Glutamatergic neuron (in vitro differentiated cells): ENCODE data around the gene SH3PXD2A. TPM values are rescaled to one million over a fixed set of nuclear protein-coding genes. Genes with fewer than 3 reads are reported as not detected.

Experiments used
- DNase-seq: peaks from one replicate; pipeline ENCODE4 v3.0.0; 2022
- H3K27ac Mint-ChIP-seq: one replicate; pipeline ENCODE4 v1.8.0; 2020; ENCODE audit warnings: mild to moderate bottlenecking, mixed read lengths, inconsistent platforms; ENCODE audit not compliant: unreplicated experiment
- H3K27me3 Mint-ChIP-seq: one replicate; pipeline ENCODE4 v1.8.0; 2020; ENCODE audit warnings: mild to moderate bottlenecking, moderate library complexity, mixed read lengths, inconsistent platforms; ENCODE audit not compliant: unreplicated experiment
- H3K36me3 Mint-ChIP-seq: one replicate; pipeline ENCODE4 v1.8.0; 2020; ENCODE audit warnings: mild to moderate bottlenecking, mixed read lengths, inconsistent platforms; ENCODE audit not compliant: unreplicated experiment
- H3K4me1 Mint-ChIP-seq: one replicate; pipeline ENCODE4 v1.8.0; 2020; ENCODE audit warnings: mild to moderate bottlenecking, low read depth, mixed read lengths, inconsistent platforms; ENCODE audit not compliant: unreplicated experiment
- H3K4me3 Mint-ChIP-seq: one replicate; pipeline ENCODE4 v1.8.0; 2020; ENCODE audit warnings: mild to moderate bottlenecking, mixed read lengths, inconsistent platforms; ENCODE audit not compliant: unreplicated experiment
- H3K9me3 Mint-ChIP-seq: one replicate; pipeline ENCODE4 v1.8.0; 2020; ENCODE audit warnings: mild to moderate bottlenecking, moderate library complexity, mixed read lengths, inconsistent platforms; ENCODE audit not compliant: unreplicated experiment
- total RNA-seq: library from RNA; stranded (reverse); fragmentation: NEBNext Ultra II Directional; extraction: Animal tissue kit (Norgen Biotek cat#: 25700); gene quantifications from one replicate; pipeline ENCODE4 v1.2.1, GENCODE V29; 2021; ENCODE audit not compliant: unreplicated experiment
- TF ChIP-seq, protein P1 (sequence below): fragments of 200-600 bp; sonication (generic); IDR thresholded peaks from one replicate; pipeline ENCODE4 v1.5.0; 2021; ENCODE audit not compliant: partially characterized antibody, unreplicated experiment

The SH3PXD2A gene
- total RNA-seq, 1 donor from 2014 or later = 16.7 TPM

DNA sequence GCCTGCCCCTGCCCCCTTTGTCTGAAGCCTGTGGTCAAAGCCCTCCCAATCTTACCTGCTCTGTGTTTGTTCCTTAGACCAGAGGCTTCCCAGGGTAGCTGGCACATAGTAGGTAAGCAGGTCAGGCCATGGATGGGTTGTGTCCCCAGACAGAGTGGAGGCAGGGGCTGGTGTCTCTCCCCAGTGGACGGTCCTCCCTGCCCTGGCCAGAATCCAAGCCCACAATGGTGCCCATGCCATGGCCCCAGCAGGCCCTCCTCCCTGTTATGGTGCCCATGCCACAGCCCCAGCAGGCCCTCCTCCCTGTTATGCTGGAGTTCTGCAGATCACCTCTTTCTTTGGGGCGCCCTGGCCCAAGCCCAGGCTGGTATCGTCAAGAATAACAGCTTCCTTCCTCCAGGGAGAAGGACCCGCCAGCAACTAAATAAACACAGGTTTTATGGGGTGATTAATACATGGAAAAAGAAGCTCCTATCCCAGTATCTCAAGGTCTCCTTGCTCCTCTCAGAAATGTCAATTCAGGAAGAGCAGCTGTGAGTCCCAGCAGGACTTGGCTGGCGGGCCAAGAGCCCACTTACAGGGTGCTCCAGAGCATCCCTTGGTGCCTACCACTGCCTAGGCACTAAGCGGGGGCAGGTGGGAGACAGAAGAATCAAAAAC lies 279.8 kb downstream of the SH3PXD2A start:
- Mint-ChIP-seq H3K9me3 (peaks cover 3% of the 10 kb centered on the region), H3K27ac (no peak overlapping the region), H3K27me3 (peaks cover 3% of the 10 kb centered on the region), H3K36me3 (no peaks in the 10 kb centered on the region), H3K4me3 (no peak overlapping the region), H3K4me1 (peaks cover 8% of the 10 kb centered on the region)
- TF ChIP-seq, protein P1, sequence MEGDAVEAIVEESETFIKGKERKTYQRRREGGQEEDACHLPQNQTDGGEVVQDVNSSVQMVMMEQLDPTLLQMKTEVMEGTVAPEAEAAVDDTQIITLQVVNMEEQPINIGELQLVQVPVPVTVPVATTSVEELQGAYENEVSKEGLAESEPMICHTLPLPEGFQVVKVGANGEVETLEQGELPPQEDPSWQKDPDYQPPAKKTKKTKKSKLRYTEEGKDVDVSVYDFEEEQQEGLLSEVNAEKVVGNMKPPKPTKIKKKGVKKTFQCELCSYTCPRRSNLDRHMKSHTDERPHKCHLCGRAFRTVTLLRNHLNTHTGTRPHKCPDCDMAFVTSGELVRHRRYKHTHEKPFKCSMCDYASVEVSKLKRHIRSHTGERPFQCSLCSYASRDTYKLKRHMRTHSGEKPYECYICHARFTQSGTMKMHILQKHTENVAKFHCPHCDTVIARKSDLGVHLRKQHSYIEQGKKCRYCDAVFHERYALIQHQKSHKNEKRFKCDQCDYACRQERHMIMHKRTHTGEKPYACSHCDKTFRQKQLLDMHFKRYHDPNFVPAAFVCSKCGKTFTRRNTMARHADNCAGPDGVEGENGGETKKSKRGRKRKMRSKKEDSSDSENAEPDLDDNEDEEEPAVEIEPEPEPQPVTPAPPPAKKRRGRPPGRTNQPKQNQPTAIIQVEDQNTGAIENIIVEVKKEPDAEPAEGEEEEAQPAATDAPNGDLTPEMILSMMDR = no peak
- DNase-seq = no peak

DNA sequence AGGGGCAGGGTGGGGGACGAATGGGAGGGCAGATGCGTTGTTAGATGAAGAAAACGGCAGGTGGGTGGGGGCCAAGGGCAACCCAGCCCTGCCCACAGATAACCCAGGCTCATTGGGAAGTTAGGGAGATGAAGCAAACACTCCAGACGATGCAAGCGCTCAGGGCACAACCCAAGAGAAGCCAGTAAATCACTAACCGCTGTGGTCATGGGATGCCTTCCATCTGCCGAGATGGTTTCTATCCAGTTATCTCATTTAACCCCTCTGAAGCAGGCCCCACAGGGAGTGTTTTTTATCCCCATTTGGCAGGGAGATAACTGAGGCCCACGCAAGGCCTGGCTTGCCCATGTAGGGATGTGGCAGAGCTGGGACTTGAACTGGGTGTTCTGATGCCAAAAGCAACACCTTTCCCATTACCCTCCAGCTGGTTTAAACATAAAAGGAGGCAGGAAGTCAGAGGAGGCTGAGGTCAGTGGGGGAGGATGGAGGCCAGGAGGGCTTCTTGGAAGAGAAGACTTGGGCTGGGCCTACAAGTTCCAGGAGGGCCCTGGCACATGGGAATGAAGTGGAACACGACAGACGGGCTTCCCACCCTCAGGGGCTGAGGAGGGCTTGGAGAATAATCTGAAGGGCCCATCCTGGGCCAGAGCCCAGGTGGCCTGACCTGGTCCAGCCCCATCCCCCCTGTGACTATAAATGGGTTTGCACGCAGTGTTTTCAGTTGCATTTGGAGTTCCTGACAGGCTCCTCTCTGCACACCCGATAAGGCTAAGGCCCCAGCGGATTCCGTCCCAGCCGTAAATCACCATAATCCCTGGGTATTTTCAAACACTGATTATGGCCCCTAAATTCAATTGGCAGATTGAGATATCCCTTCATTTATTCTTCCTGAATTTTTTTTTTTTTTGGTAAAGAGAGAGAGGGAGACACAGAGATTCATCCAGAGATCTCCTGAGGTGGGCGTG lies 281.0 kb downstream of the SH3PXD2A start:
- Mint-ChIP-seq H3K27ac (no peak overlapping the region), H3K9me3 (peaks cover 3% of the 10 kb centered on the region), H3K27me3 (no peaks in the 10 kb centered on the region)

DNA sequence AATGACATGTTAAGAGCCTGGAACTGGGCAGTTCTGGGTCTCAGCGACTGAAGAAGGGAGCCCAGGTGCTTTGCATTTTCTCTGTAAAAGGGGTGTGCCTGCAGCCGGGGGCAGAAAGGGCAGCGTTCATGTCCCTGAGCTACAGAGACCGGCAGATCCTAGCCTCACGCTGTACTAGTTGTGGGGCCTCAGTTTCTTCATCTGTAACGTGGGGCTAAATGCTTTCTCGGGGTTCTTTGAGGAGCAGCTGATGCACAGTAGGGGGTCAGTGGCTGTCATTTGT lies 282.2 kb downstream of the SH3PXD2A start:
- Mint-ChIP-seq H3K4me3 (no peak overlapping the region), H3K9me3 (peaks cover 3% of the 10 kb centered on the region), H3K36me3 (no peaks in the 10 kb centered on the region), H3K27me3 (no peaks in the 10 kb centered on the region), H3K4me1 (peaks cover 3% of the 10 kb centered on the region), H3K27ac (no peak overlapping the region)
- no peak for DNase-seq
- TF ChIP-seq, protein P1 = no peak

More for the DNA sequence above, 281.0 kb downstream of the SH3PXD2A start:
- DNase-seq = no peak
- Mint-ChIP-seq H3K4me3 (no peak overlapping the region), H3K36me3 (no peaks in the 10 kb centered on the region), H3K4me1 (peaks cover 4% of the 10 kb centered on the region)
- TF ChIP-seq, protein P1 = no peak

DNA sequence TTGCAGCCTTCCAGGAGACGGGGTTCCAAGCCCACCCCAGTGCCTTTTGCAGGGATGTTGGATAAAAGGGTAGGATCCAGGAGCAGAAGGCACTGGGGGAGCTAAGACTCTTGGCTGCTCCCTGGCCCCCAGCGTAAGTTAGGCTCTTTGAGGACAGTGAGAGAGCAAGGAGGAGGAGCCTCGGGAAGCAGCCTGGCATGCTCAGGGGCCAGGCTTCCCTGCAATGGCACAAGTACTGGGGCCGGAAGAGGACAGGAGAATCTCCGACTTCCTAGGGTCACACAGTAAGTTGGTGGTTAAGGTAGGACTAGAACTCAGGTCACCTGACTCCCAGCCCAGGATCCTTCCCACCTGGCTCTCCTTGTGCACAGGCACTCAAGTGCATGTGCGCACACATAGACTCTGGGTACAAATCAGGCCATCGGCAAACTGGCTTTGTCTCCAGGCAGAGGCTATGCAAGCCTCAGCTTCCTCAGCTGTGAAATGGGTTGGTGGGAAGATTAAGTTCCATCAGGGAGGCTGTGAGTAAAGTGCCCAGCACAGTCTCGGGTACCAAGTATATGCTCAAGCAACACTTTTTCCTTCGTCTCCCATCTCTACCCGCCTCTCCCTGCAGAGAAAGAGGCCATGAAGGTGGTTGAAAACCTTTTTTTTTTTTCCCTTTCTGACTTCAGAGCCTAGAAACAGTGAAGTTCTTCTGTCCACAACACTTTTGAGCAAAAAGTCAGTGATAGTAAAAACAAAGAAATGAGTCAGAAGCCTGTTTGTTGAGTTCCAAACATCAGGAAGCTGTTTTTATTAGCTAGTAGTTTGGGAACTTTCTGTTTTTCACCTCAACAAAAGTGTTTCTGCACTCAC lies 282.8 kb downstream of the SH3PXD2A start:
- no peak for DNase-seq
- Mint-ChIP-seq H3K27me3 (no peaks in the 10 kb centered on the region), H3K4me3 (no peak overlapping the region), H3K4me1 (peaks cover 3% of the 10 kb centered on the region), H3K36me3 (no peaks in the 10 kb centered on the region), H3K27ac (no peak overlapping the region), H3K9me3 (peaks cover 3% of the 10 kb centered on the region)
- TF ChIP-seq, protein P1 = no peak
